SK-N-SH treated with all-trans-retinoic acid at 6 μM for 48 hours (cell line): ENCODE measurements around the gene TRIM69.

ENCODE experiments used
- ATAC-seq: fragments of 200-7000 bp; cut with Tn5 transposase; 3 replicates; pipeline ENCODE4 v1.9.1; 2020; ENCODE audit warnings: mild to moderate bottlenecking, moderate library complexity
- ARNTL ChIP-seq: fragments of 450-650 bp; formaldehyde crosslinking; IDR thresholded peaks from 2 replicates; pipeline ENCODE4 v1.5.0; 2020; ENCODE audit warnings: low read depth, mild to moderate bottlenecking, moderate library complexity, borderline replicate concordance
- BACH2 ChIP-seq: fragments of 250-450 bp; sonication (Bioruptor Pico); IDR thresholded peaks from 2 replicates; pipeline ENCODE4 v1.9.0; 2021; ENCODE audit warnings: mild to moderate bottlenecking, borderline replicate concordance
- CSDC2 ChIP-seq: fragments of 250-450 bp; sonication (Bioruptor Pico); IDR thresholded peaks from 2 replicates; pipeline ENCODE4 v1.5.0; 2020; ENCODE audit warnings: mild to moderate bottlenecking, moderate library complexity
- ESRRG ChIP-seq: fragments of 250-450 bp; sonication (Bioruptor Pico); IDR thresholded peaks from 2 replicates; pipeline ENCODE4 v1.6.1; 2021; ENCODE audit warnings: mild to moderate bottlenecking
- GLIS3 ChIP-seq: fragments of 250-450 bp; sonication (Bioruptor Pico); IDR thresholded peaks from 2 replicates; pipeline ENCODE4 v1.5.0; 2020; ENCODE audit warnings: mild to moderate bottlenecking, moderate library complexity
- ISL1 ChIP-seq: fragments of 250-450 bp; sonication (Bioruptor Pico); IDR thresholded peaks from 2 replicates; pipeline ENCODE4 v2.1.2; 2022; ENCODE audit warnings: mild to moderate bottlenecking, moderate library complexity
- OSR1 ChIP-seq: fragments of 250-450 bp; sonication (Bioruptor Pico); IDR thresholded peaks from 2 replicates; pipeline ENCODE4 v1.8.0; 2022; ENCODE audit warnings: moderate library complexity, mild to moderate bottlenecking, inconsistent platforms
- PPARA ChIP-seq: fragments of 250-450 bp; sonication (Bioruptor Pico); IDR thresholded peaks from 2 replicates; pipeline ENCODE4 v1.5.0; 2020; ENCODE audit warnings: mild to moderate bottlenecking, borderline replicate concordance
- RARB ChIP-seq: fragments of 250-450 bp; sonication (Bioruptor Pico); IDR thresholded peaks from 2 replicates; pipeline ENCODE4 v1.8.0; 2021; ENCODE audit warnings: mild to moderate bottlenecking, moderate library complexity
- SNAI2 ChIP-seq: fragments of 250-450 bp; sonication (Bioruptor Pico); IDR thresholded peaks from 2 replicates; pipeline ENCODE4 v1.5.0; 2020; ENCODE audit warnings: mild to moderate bottlenecking, moderate library complexity
- TCF4 ChIP-seq: fragments of 250-450 bp; sonication (Bioruptor Pico); IDR thresholded peaks from 2 replicates; pipeline ENCODE4 v1.8.0; 2021; ENCODE audit warnings: mild to moderate bottlenecking, moderate library complexity, borderline replicate concordance
- ZC3H10 ChIP-seq: fragments of 250-450 bp; sonication (Bioruptor Pico); IDR thresholded peaks from 2 replicates; pipeline ENCODE4 v1.5.1; 2021; ENCODE audit warnings: mild to moderate bottlenecking, moderate library complexity
- ZFP3 ChIP-seq: fragments of 250-450 bp; sonication (Bioruptor Pico); IDR thresholded peaks from 2 replicates; pipeline ENCODE4 v1.5.0; 2020; ENCODE audit warnings: mild to moderate bottlenecking, moderate library complexity
- ZNF565 ChIP-seq: fragments of 450-650 bp; formaldehyde crosslinking; conservative IDR thresholded peaks from 2 replicates; pipeline ENCODE4 v1.5.0; 2020; ENCODE audit warnings: low read depth, mild to moderate bottlenecking, moderate library complexity
- ZNF70 ChIP-seq: fragments of 450-650 bp; formaldehyde crosslinking; IDR thresholded peaks from 2 replicates; pipeline ENCODE4 v1.5.0; 2020; ENCODE audit warnings: mild to moderate bottlenecking, moderate library complexity
- ZNF8 ChIP-seq: fragments of 450-650 bp; formaldehyde crosslinking; IDR thresholded peaks from 2 replicates; pipeline ENCODE4 v1.5.0; 2020; ENCODE audit warnings: mild to moderate bottlenecking, moderate library complexity
- TF ChIP-seq, protein P1 (sequence below): fragments of 250-450 bp; sonication (Bioruptor Pico); IDR thresholded peaks from 2 replicates; pipeline ENCODE4 v1.8.0; 2021; ENCODE audit warnings: low read depth, mild to moderate bottlenecking, moderate library complexity, borderline replicate concordance
- TF ChIP-seq, protein P2 (sequence below): fragments of 250-450 bp; sonication (Bioruptor Pico); IDR thresholded peaks from 2 replicates; pipeline ENCODE4 v1.5.1; 2021; ENCODE audit warnings: mild to moderate bottlenecking, moderate library complexity
- TF ChIP-seq, protein P3 (sequence below): fragments of 250-450 bp; sonication (Bioruptor Pico); IDR thresholded peaks from 2 replicates; pipeline ENCODE4 v1.5.1; 2020; ENCODE audit warnings: low read depth, mild to moderate bottlenecking, moderate library complexity
- TF ChIP-seq, protein P4 (sequence below): fragments of 250-450 bp; sonication (Bioruptor Pico); IDR thresholded peaks from 2 replicates; pipeline ENCODE4 v1.8.0; 2020; ENCODE audit warnings: mild to moderate bottlenecking, moderate library complexity, borderline replicate concordance

Gene TRIM69

DNA sequence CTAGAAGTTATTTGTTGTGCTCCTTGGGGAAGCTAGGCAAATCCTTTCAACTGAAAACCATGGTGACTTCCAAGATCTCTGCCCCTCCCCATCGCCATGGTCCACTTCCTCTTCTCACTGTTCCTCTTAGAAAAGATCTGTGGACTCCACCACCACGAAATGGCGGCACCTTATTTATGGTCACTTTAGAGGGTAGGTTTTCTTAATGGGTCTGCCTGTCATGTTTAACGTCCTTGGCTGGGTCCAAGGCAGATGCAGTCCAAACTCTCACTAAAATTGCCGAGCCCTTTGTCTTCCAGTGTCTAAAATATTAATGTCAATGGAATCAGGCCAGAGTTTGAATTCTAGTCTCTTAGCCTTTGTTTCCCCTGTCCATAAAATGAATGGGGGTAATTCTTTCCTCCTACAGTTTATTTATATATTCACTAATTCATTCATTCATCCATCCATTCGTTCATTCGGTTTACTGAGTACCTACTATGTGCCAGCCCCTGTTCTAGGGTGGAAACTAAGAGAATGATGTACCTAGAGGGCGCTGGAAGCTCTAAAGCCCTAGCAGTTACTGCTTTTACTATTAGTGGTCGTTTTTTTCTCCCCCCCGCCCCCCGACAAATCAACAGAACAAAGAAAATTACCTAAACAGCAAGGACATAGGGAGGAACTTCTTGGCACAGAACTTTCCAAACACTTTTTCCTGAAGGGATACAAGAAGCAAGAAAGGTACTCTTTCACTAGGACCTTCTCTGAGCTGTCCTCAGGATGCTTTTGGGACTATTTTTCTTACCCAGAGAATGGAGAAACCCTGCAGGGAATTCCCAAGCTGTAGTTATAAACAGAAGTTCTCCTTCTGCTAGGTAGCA is 25.9 kb upstream of the TRIM69 start:
- no peak for TF ChIP-seq CSDC2 (CRISPR knock-in tag)
- TF ChIP-seq, protein P1, sequence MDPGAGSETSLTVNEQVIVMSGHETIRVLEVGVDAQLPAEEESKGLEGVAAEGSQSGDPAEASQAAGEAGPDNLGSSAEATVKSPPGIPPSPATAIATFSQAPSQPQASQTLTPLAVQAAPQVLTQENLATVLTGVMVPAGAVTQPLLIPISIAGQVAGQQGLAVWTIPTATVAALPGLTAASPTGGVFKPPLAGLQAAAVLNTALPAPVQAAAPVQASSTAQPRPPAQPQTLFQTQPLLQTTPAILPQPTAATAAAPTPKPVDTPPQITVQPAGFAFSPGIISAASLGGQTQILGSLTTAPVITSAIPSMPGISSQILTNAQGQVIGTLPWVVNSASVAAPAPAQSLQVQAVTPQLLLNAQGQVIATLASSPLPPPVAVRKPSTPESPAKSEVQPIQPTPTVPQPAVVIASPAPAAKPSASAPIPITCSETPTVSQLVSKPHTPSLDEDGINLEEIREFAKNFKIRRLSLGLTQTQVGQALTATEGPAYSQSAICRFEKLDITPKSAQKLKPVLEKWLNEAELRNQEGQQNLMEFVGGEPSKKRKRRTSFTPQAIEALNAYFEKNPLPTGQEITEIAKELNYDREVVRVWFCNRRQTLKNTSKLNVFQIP (CRISPR knock-in tag): no peak
- no peak for TF ChIP-seq ARNTL (CRISPR knock-in tag)
- no peak for TF ChIP-seq ZNF70
- TF ChIP-seq, protein P2, sequence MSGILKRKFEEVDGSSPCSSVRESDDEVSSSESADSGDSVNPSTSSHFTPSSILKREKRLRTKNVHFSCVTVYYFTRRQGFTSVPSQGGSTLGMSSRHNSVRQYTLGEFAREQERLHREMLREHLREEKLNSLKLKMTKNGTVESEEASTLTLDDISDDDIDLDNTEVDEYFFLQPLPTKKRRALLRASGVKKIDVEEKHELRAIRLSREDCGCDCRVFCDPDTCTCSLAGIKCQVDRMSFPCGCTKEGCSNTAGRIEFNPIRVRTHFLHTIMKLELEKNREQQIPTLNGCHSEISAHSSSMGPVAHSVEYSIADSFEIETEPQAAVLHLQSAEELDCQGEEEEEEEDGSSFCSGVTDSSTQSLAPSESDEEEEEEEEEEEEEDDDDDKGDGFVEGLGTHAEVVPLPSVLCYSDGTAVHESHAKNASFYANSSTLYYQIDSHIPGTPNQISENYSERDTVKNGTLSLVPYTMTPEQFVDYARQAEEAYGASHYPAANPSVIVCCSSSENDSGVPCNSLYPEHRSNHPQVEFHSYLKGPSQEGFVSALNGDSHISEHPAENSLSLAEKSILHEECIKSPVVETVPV (CRISPR knock-in tag): no peak
- no peak for TF ChIP-seq GLIS3
- ATAC-seq: no peak

DNA sequence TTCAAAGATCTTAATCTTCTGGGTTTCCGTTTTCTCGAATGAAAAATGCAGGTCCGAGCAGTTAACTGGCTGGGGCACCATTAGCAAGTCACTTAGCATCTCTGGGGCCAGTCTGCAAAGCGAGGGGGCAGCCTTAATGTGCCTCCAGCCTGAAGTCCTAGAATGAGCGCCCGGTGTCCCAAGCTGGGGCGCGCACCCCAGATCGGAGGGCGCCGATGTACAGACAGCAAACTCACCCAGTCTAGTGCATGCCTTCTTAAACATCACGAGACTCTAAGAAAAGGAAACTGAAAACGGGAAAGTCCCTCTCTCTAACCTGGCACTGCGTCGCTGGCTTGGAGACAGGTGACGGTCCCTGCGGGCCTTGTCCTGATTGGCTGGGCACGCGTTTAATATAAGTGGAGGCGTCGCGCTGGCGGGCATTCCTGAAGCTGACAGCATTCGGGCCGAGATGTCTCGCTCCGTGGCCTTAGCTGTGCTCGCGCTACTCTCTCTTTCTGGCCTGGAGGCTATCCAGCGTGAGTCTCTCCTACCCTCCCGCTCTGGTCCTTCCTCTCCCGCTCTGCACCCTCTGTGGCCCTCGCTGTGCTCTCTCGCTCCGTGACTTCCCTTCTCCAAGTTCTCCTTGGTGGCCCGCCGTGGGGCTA is 25.1 kb upstream of the TRIM69 start, which contains the start of the genes B2M and PATL2:
B2M (plus strand) TSS at position 422 of the 647 bp plus-strand sequence; CDS start at position 452, 30 bp downstream.
PATL2 (minus strand) TSS at position 228 of the 647 bp plus-strand sequence. CDS start 34,833 bp downstream, outside the sequence.
- peak; percentile 92 for ATAC-seq
- no peak for TF ChIP-seq BACH2 (CRISPR knock-in tag)
- no peak for TF ChIP-seq ESRRG (CRISPR knock-in tag)
- no peak for TF ChIP-seq RARB
- TF ChIP-seq OSR1: no peak
- TF ChIP-seq ZNF8 (CRISPR knock-in tag): no peak
- no peak for TF ChIP-seq ZNF565 (CRISPR knock-in tag)
- TF ChIP-seq, protein P3, sequence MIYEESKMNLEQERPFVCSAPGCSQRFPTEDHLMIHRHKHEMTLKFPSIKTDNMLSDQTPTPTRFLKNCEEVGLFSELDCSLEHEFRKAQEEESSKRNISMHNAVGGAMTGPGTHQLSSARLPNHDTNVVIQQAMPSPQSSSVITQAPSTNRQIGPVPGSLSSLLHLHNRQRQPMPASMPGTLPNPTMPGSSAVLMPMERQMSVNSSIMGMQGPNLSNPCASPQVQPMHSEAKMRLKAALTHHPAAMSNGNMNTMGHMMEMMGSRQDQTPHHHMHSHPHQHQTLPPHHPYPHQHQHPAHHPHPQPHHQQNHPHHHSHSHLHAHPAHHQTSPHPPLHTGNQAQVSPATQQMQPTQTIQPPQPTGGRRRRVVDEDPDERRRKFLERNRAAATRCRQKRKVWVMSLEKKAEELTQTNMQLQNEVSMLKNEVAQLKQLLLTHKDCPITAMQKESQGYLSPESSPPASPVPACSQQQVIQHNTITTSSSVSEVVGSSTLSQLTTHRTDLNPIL (CRISPR knock-in tag): no peak
- no peak for TF ChIP-seq ZC3H10
- TF ChIP-seq ARNTL (CRISPR knock-in tag): no peak
- TF ChIP-seq PPARA: no peak
- TF ChIP-seq, protein P4, sequence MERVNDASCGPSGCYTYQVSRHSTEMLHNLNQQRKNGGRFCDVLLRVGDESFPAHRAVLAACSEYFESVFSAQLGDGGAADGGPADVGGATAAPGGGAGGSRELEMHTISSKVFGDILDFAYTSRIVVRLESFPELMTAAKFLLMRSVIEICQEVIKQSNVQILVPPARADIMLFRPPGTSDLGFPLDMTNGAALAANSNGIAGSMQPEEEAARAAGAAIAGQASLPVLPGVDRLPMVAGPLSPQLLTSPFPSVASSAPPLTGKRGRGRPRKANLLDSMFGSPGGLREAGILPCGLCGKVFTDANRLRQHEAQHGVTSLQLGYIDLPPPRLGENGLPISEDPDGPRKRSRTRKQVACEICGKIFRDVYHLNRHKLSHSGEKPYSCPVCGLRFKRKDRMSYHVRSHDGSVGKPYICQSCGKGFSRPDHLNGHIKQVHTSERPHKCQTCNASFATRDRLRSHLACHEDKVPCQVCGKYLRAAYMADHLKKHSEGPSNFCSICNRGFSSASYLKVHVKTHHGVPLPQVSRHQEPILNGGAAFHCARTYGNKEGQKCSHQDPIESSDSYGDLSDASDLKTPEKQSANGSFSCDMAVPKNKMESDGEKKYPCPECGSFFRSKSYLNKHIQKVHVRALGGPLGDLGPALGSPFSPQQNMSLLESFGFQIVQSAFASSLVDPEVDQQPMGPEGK (CRISPR knock-in tag): no peak
- TF ChIP-seq SNAI2 (CRISPR knock-in tag): no peak
- TF ChIP-seq ZFP3 (CRISPR knock-in tag): no peak
- TF ChIP-seq ISL1 (CRISPR knock-in tag): no peak
- TF ChIP-seq, all 23 proteins: peak for 0

DNA sequence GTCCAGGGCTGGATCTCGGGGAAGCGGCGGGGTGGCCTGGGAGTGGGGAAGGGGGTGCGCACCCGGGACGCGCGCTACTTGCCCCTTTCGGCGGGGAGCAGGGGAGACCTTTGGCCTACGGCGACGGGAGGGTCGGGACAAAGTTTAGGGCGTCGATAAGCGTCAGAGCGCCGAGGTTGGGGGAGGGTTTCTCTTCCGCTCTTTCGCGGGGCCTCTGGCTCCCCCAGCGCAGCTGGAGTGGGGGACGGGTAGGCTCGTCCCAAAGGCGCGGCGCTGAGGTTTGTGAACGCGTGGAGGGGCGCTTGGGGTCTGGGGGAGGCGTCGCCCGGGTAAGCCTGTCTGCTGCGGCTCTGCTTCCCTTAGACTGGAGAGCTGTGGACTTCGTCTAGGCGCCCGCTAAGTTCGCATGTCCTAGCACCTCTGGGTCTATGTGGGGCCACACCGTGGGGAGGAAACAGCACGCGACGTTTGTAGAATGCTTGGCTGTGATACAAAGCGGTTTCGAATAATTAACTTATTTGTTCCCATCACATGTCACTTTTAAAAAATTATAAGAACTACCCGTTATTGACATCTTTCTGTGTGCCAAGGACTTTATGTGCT is 24.5 kb upstream of the TRIM69 start:
- ATAC-seq: peak; percentile 65
- no peak for TF ChIP-seq ZC3H10
- no peak for TF ChIP-seq GLIS3
- TF ChIP-seq CSDC2 (CRISPR knock-in tag): no peak
- TF ChIP-seq BACH2 (CRISPR knock-in tag): no peak
- TF ChIP-seq ZFP3 (CRISPR knock-in tag): no peak
- no peak for TF ChIP-seq TCF4 (CRISPR knock-in tag)
- TF ChIP-seq PPARA: no peak
